HepG2 (cell line): Measurements from ENCODE around the gene CD276.

Experiments used
- EZH2 ChIP-seq: conservative IDR thresholded peaks from 2 replicates; pipeline ENCODE4 v1.6.1; 2012; ENCODE audit warnings: mild to moderate bottlenecking, low read depth, low read length, moderate library complexity
- FOXK1 ChIP-seq: sonication (generic); formaldehyde crosslinking; IDR thresholded peaks from 2 replicates; pipeline ENCODE4 v1.4.0; 2020; ENCODE audit warnings: low read depth, missing genetic modification reagents, borderline replicate concordance
- GMEB1 ChIP-seq: sonication (generic); formaldehyde crosslinking; IDR thresholded peaks from 2 replicates; pipeline ENCODE4 v1.5.1; 2020; ENCODE audit warnings: missing genetic modification reagents, mild to moderate bottlenecking, borderline replicate concordance
- SRF ChIP-seq: IDR thresholded peaks from 2 replicates; pipeline ENCODE4 v1.6.1; 2011; ENCODE audit warnings: mild to moderate bottlenecking, low read depth, low read length, moderate library complexity
- TCF12 ChIP-seq, 2 experiments: fragments of 450-650 bp in 1 of 2; sonication (generic) in 1 of 2; formaldehyde crosslinking in 1 of 2; IDR thresholded peaks; 2 replicates each; pipeline versions ENCODE4 v1.6.1 to v1.8.0; 2017 to 2022; ENCODE audit warnings: antibody characterized with exemption in 1 of 2, mild to moderate bottlenecking in 1 of 2, missing genetic modification reagents in 1 of 2, moderate library complexity in 1 of 2
- ZIK1 ChIP-seq: sonication (generic); formaldehyde crosslinking; IDR thresholded peaks from 2 replicates; pipeline ENCODE4 v1.5.0; 2020; ENCODE audit warnings: mild to moderate bottlenecking, low read depth, missing genetic modification reagents, borderline replicate concordance
- ZNF232 ChIP-seq: sonication (generic); formaldehyde crosslinking; IDR thresholded peaks from 2 replicates; pipeline ENCODE4 v1.4.0; 2020; ENCODE audit warnings: missing genetic modification reagents, borderline replicate concordance
- TF ChIP-seq, protein P1 (sequence below): sonication (generic); formaldehyde crosslinking; IDR thresholded peaks from 2 replicates; pipeline ENCODE4 v1.5.1; 2020; ENCODE audit warnings: mild to moderate bottlenecking, missing genetic modification reagents, moderate library complexity
- TF ChIP-seq, protein P2 (sequence below): sonication (generic); formaldehyde crosslinking; IDR thresholded peaks from 2 replicates; pipeline ENCODE4 v1.5.0; 2020; ENCODE audit warnings: missing genetic modification reagents
- TF ChIP-seq, protein P3 (sequence below): sonication (generic); formaldehyde crosslinking; IDR thresholded peaks from 2 replicates; pipeline ENCODE4 v1.5.0; 2020; ENCODE audit warnings: mild to moderate bottlenecking, missing genetic modification reagents, moderate library complexity

- TF ChIP-seq SRF, result no peak
- TF ChIP-seq, protein P1, sequence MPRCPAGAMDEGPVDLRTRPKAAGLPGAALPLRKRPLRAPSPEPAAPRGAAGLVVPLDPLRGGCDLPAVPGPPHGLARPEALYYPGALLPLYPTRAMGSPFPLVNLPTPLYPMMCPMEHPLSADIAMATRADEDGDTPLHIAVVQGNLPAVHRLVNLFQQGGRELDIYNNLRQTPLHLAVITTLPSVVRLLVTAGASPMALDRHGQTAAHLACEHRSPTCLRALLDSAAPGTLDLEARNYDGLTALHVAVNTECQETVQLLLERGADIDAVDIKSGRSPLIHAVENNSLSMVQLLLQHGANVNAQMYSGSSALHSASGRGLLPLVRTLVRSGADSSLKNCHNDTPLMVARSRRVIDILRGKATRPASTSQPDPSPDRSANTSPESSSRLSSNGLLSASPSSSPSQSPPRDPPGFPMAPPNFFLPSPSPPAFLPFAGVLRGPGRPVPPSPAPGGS (CRISPR knock-in tag), result no peak
- TF ChIP-seq, protein P2, sequence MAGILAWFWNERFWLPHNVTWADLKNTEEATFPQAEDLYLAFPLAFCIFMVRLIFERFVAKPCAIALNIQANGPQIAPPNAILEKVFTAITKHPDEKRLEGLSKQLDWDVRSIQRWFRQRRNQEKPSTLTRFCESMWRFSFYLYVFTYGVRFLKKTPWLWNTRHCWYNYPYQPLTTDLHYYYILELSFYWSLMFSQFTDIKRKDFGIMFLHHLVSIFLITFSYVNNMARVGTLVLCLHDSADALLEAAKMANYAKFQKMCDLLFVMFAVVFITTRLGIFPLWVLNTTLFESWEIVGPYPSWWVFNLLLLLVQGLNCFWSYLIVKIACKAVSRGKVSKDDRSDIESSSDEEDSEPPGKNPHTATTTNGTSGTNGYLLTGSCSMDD (CRISPR knock-in tag), result no peak
- no peak for TF ChIP-seq ZNF232 (CRISPR knock-in tag)
- TF ChIP-seq GMEB1 (CRISPR knock-in tag), result no peak
- TF ChIP-seq EZH2, result no peak
- TF ChIP-seq FOXK1, result no peak
- no peak for TF ChIP-seq TCF12 (IDR thresholded peaks at IDR 0.05)
- peak; percentile 51; the same call in 1 of the 2 replicates for TF ChIP-seq TCF12 (CRISPR knock-in tag; IDR thresholded peaks at IDR 0.05)
- TF ChIP-seq, protein P3, sequence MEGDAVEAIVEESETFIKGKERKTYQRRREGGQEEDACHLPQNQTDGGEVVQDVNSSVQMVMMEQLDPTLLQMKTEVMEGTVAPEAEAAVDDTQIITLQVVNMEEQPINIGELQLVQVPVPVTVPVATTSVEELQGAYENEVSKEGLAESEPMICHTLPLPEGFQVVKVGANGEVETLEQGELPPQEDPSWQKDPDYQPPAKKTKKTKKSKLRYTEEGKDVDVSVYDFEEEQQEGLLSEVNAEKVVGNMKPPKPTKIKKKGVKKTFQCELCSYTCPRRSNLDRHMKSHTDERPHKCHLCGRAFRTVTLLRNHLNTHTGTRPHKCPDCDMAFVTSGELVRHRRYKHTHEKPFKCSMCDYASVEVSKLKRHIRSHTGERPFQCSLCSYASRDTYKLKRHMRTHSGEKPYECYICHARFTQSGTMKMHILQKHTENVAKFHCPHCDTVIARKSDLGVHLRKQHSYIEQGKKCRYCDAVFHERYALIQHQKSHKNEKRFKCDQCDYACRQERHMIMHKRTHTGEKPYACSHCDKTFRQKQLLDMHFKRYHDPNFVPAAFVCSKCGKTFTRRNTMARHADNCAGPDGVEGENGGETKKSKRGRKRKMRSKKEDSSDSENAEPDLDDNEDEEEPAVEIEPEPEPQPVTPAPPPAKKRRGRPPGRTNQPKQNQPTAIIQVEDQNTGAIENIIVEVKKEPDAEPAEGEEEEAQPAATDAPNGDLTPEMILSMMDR (CRISPR knock-in tag), result no peak
- no peak for TF ChIP-seq ZIK1
Observed at GRCh38 chr15:73684581-73685455, 635 bp downstream of the CD276 start.
